Heart left ventricle (tissue), 13 donors: ENCODE results near the gene FBXO42.

Source experiments
- POLR2A ChIP-seq, 2 donors: fragments of 450-650 bp; IDR thresholded peaks; one replicate each; pipeline ENCODE4 v1.6.1; 2017; ENCODE audit warnings: antibody characterized with exemption in 2 of 2, mild to moderate bottlenecking in 2 of 2, moderate library complexity in 2 of 2
- TF ChIP-seq, protein P1 (sequence below), 12 donors: fragments of 200-600 bp; sonication (generic) in 4 of 12; IDR thresholded peaks; one replicate each; pipeline versions ENCODE4 v1.5.0 to v1.8.0; 2018 to 2022; ENCODE audit warnings: antibody characterized with exemption in 12 of 12, mild to moderate bottlenecking in 5 of 12
- donor health status: ischemic (EF 13 %, LVEDD 7.1; RV severe dilation, severe dysfunction).
- donor health status: DM: no; HTN: yes; CAD: no.
- donor health status: DM: no; HTN: no; CAD: no.
- donor health status: ischemic (EF 25% LVEDD 6.9; RV normal size, moderate dysfunction).
- donor health status: ischemic (EF 25% LVEDD 5.7; RV mildly dilated, moderate dysfunction).
- donor health status: ischemic (EF 35%, LVEDD 5.7; RV mildly dilated, moderate dysfunction).
- donor health status: nonischemic (EF 11% LVEDD 7.7; RV severe dilation, severe dysfunction).
- donor health status: DM: yes; HTN: yes; CAD: no.
- donor health status: PGD.
- donor health status: ischemic (EF 29% LVEDD 5.4; RV normal size, mild dysfunction).
- donor health status: nonischemic (EF 23%, LVEDD 6.1; RV moderate dilation, normal function).

DNA sequence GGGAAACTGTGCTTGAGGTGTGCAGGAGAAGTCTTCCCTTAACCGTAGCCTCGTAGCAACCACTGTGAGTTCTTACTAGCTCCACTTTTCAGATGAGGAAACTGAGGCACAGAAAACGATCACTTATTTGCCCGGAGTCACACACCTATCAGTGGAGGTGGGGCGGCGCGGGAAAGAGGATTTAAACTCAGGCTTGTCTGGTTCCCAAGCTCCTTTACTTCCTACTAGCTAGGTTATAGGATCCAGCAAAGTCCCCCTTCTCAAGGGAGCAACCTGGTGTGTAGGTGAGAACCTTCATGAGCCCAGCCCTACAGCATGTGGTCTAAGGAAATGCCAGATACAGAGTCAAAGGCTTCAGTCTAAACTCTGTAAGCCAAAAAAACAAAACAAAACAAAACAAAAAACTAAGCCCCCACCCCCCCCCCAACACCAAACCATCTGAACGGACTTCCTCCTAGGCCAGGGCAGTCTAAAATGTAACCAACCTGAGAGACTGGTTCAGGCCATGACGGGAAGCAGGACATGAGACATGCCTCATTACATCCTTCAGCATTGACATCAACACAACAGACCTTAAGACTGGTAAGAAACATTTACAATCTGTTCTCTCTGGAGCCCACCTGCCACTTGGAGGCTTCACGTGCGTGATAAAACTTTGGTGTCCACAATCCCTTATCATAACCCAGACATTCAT is 709 bp upstream of the FBXO42 start:
- no peak for TF ChIP-seq POLR2A (IDR thresholded peaks at IDR 0.05)
- TF ChIP-seq, protein P1, sequence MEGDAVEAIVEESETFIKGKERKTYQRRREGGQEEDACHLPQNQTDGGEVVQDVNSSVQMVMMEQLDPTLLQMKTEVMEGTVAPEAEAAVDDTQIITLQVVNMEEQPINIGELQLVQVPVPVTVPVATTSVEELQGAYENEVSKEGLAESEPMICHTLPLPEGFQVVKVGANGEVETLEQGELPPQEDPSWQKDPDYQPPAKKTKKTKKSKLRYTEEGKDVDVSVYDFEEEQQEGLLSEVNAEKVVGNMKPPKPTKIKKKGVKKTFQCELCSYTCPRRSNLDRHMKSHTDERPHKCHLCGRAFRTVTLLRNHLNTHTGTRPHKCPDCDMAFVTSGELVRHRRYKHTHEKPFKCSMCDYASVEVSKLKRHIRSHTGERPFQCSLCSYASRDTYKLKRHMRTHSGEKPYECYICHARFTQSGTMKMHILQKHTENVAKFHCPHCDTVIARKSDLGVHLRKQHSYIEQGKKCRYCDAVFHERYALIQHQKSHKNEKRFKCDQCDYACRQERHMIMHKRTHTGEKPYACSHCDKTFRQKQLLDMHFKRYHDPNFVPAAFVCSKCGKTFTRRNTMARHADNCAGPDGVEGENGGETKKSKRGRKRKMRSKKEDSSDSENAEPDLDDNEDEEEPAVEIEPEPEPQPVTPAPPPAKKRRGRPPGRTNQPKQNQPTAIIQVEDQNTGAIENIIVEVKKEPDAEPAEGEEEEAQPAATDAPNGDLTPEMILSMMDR (IDR thresholded peaks at IDR 0.05): no peak
